GM10248 (cell line): Measurements from ENCODE around the gene CLK1.

Experiments used
- CTCF ChIA-PET: fragments of 300-600 bp; sonication (Branson Sonifier 250); formaldehyde crosslinking; extraction: SDS; loops from one replicate; lab custom pipeline; 2021; ENCODE audit warnings: antibody characterized with exemption; lab: Yijun Ruan, JAX
- POLR2A ChIA-PET: fragments of 350-650 bp; sonication (Branson Sonifier 250); formaldehyde crosslinking; extraction: SDS; loops from one replicate; lab custom pipeline; 2020; ENCODE audit warnings: antibody characterized with exemption; lab: Yijun Ruan, JAX
- DNase-seq: peaks from one replicate; pipeline ENCODE4 v3.0.0; 2012; ENCODE audit errors: extremely low spot score
- TF ChIP-seq, protein P1 (sequence below): IDR thresholded peaks from 2 replicates; pipeline ENCODE4 v1.5.1; 2012; ENCODE audit warnings: mild to moderate bottlenecking, low read depth; ENCODE audit errors: extremely low read depth, missing control alignments, control extremely low read depth

CLK1 gene

DNA sequence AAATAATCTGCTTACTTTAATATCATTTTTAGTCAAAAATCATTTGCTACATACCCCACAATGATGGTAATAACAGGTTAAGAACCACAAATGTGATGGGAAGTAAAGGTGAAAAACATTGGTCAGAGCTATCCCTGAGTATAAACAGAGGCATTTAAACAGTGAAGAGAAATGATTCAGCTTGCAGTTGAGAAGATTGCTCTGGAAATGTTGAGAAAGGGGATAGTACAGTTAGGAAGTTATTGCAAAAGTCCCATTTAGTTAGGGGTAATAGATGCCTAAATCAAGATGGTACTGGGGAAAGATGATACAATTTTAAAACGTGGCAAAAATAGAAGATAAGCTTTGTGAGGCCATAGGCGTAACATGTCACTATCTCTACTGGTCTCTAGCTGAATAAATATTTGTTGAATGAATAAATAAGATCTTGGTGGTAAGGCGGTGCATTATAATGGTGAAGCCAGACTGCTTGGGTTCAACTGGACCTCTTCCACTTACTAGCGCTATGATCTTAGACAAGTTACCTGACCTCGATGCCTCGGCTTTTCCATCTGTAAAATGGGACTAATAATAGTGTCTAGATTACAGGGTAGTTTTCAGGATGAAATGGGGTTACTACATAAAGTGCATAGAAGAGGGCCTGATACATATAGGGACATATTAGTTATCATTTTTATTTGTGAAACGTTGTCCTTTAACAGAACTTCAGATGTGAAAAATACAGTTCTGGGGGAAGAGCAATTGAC, 54.8 kb downstream of the CLK1 start:
- TF ChIP-seq, protein P1, sequence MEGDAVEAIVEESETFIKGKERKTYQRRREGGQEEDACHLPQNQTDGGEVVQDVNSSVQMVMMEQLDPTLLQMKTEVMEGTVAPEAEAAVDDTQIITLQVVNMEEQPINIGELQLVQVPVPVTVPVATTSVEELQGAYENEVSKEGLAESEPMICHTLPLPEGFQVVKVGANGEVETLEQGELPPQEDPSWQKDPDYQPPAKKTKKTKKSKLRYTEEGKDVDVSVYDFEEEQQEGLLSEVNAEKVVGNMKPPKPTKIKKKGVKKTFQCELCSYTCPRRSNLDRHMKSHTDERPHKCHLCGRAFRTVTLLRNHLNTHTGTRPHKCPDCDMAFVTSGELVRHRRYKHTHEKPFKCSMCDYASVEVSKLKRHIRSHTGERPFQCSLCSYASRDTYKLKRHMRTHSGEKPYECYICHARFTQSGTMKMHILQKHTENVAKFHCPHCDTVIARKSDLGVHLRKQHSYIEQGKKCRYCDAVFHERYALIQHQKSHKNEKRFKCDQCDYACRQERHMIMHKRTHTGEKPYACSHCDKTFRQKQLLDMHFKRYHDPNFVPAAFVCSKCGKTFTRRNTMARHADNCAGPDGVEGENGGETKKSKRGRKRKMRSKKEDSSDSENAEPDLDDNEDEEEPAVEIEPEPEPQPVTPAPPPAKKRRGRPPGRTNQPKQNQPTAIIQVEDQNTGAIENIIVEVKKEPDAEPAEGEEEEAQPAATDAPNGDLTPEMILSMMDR, result no peak
- ChIA-PET POLR2A (no interaction called here), CTCF (interaction anchor here (1.1 to 1.5 kb wide), 2 partner anchors 13 to 97 kb away, joined by 3 to 7 read pairs; no protein-coding TSS in a partner anchor)
- no peak for DNase-seq
